ENCODE results near the gene ZNF608. TPM values are rescaled to one million over a fixed set of nuclear protein-coding genes. Genes with fewer than 3 reads are reported as not detected.

ZNF608 gene
- total RNA-seq, 1 experiment from 2014 or later = 5.6 TPM

GRCh38 chr5:124761010-124761409 is 14.6 kb upstream of the ZNF608 start:
- H3K36me3 ChIP-seq (ENCODE audit: control insufficient read depth in 1 of 2, insufficient read depth in 2 of 2, low read length in 2 of 2) = no peaks in the 10 kb centered on the region
- no peak overlapping the region for H3K4me2 ChIP-seq (ENCODE audit: low read length)
- H3K4me3 ChIP-seq (replicated peaks in 1 of 2; ENCODE audit: low read depth in 1 of 2, low read length in 2 of 2) = no peak overlapping the region
- intact Hi-C loops (cut with micrococcal nuclease) = no loop called here
- H3K9me3 ChIP-seq (ENCODE audit: control insufficient read depth in 1 of 2, insufficient read depth in 1 of 2, low read depth in 1 of 2, low read length in 2 of 2) = no peaks in the 10 kb centered on the region
- no peaks in the 10 kb centered on the region for H3K27me3 ChIP-seq (ENCODE audit: insufficient read depth, low read length)
- no peak for TF ChIP-seq FOSL1 (IDR thresholded peaks at IDR 0.05; ENCODE audit: low read depth)
- no peak for TF ChIP-seq SRF (IDR thresholded peaks at IDR 0.05; ENCODE audit: low read depth)
- no peak for TF ChIP-seq POLR2A (IDR thresholded peaks at IDR 0.05; ENCODE audit: borderline replicate concordance, extremely low read depth, insufficient read depth, insufficient read length)
- TF ChIP-seq, protein P1, sequence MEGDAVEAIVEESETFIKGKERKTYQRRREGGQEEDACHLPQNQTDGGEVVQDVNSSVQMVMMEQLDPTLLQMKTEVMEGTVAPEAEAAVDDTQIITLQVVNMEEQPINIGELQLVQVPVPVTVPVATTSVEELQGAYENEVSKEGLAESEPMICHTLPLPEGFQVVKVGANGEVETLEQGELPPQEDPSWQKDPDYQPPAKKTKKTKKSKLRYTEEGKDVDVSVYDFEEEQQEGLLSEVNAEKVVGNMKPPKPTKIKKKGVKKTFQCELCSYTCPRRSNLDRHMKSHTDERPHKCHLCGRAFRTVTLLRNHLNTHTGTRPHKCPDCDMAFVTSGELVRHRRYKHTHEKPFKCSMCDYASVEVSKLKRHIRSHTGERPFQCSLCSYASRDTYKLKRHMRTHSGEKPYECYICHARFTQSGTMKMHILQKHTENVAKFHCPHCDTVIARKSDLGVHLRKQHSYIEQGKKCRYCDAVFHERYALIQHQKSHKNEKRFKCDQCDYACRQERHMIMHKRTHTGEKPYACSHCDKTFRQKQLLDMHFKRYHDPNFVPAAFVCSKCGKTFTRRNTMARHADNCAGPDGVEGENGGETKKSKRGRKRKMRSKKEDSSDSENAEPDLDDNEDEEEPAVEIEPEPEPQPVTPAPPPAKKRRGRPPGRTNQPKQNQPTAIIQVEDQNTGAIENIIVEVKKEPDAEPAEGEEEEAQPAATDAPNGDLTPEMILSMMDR (IDR thresholded peaks at IDR 0.05 in 2 of 3, conservative IDR thresholded peaks at IDR 0.05 in 1 of 3; ENCODE audit: borderline replicate concordance in 1 of 3, insufficient read depth in 1 of 3, low read depth in 2 of 3, low read length in 2 of 3) = no peak
- TF ChIP-seq POLR2AphosphoS5 (IDR thresholded peaks at IDR 0.05; ENCODE audit: low read depth, low read length) = no peak
- no peak for TF ChIP-seq YY1 (IDR thresholded peaks at IDR 0.05; ENCODE audit: extremely low read depth, insufficient replicate concordance, low read depth, low read length)
- no peak for TF ChIP-seq EGR1 (IDR thresholded peaks at IDR 0.05; ENCODE audit: low read depth)
- TF ChIP-seq SP1 (IDR thresholded peaks at IDR 0.05; ENCODE audit: low read depth) = no peak
- no peak for TF ChIP-seq TCF7L2 (IDR thresholded peaks at IDR 0.05; ENCODE audit: borderline replicate concordance, extremely low read depth, insufficient read depth, insufficient read length)
- TF ChIP-seq REST (IDR thresholded peaks at IDR 0.05; ENCODE audit: low read depth) = no peak
- TF ChIP-seq ZNF274 (IDR thresholded peaks at IDR 0.05; ENCODE audit: low read depth, low read length) = no peak
- TF ChIP-seq RAD21 (IDR thresholded peaks at IDR 0.05; ENCODE audit: low read depth) = no peak
- TF ChIP-seq ZFX (IDR thresholded peaks at IDR 0.05) = no peak
- no peak for TF ChIP-seq CEBPB (IDR thresholded peaks at IDR 0.05; ENCODE audit: low read depth)
- H3K79me2 ChIP-seq (ENCODE audit: insufficient read depth, low read length) = no peaks in the 10 kb centered on the region
- ChIA-PET CTCF (no interaction called here), POLR2A (no interaction called here), RAD21 (ENCODE audit: low non-redundant PET in 1 of 2, low total read pairs in 2 of 2, uncharacterized antibody in 2 of 2, unreplicated experiment in 2 of 2) (no interaction called here)
- no peaks in the 10 kb centered on the region for H3K4me1 ChIP-seq (ENCODE audit: control insufficient read depth in 1 of 2, insufficient read depth in 2 of 2, low read length in 2 of 2)
- no peaks in the 10 kb centered on the region for H3K9me2 ChIP-seq (ENCODE audit: insufficient read depth)
- H3K9ac ChIP-seq (ENCODE audit: low read length) = no peak overlapping the region
- no peak for DNase-seq (ENCODE audit: low read depth, low spot score)
- H4K20me1 ChIP-seq (ENCODE audit: insufficient read depth) = no peaks in the 10 kb centered on the region
- no peak for ATAC-seq
- no peak overlapping the region for H2AFZ ChIP-seq (ENCODE audit: low read depth, low read length, poor library complexity, severe bottlenecking)
- no TSS peak for BruUV-seq (replicated peaks)
- no peak overlapping the region for H3K27ac ChIP-seq (ENCODE audit: low read depth, low read length)

Data from HCT116 (cell line).